ENCODE data around the gene TM2D1.

TM2D1 gene

GRCh38 chr1:61743716-61744580 lies 19.0 kb upstream of the TM2D1 start:
- no peak for DNase-seq
- peak overlapping the region; percentile 72 to 92 for H3K4me3 ChIP-seq
- peak overlapping the region; percentile 94 to 99 for H3K27ac ChIP-seq
- H3K9me3 ChIP-seq: no peaks in the 10 kb centered on the region
- H3K36me3 ChIP-seq: no peaks in the 10 kb centered on the region
- TF ChIP-seq CTCF (IDR thresholded peaks at IDR 0.05): no peak
- H3K4me1 ChIP-seq: peaks cover 0 to 35% (median 14%) of the 10 kb centered on the region in 4 donors
- no peaks in the 10 kb centered on the region for H3K27me3 ChIP-seq
- intact Hi-C loops (cut with DNase I; ENCODE audit: low total_unique reads): loop anchor here (5.0 to 10.0 kb wide), 2 partner anchors 111 to 692 kb away; no protein-coding TSS in a partner anchor

- no peak for TF ChIP-seq CTCF (IDR thresholded peaks at IDR 0.05)
- no peaks in the 10 kb centered on the region for H3K27me3 ChIP-seq
- no peak for DNase-seq
- no peaks in the 10 kb centered on the region for H3K36me3 ChIP-seq
- peaks cover 0 to 35% (median 14%) of the 10 kb centered on the region in 4 donors for H3K4me1 ChIP-seq
- peak overlapping the region; percentile 72 to 92 for H3K4me3 ChIP-seq
- H3K27ac ChIP-seq: peak overlapping the region; percentile 94 to 99
- intact Hi-C loops (cut with DNase I; ENCODE audit: low total_unique reads): loop anchor here (5.0 to 10.0 kb wide), 2 partner anchors 111 to 691 kb away; no protein-coding TSS in a partner anchor
- no peaks in the 10 kb centered on the region for H3K9me3 ChIP-seq
Observed at GRCh38 chr1:61743431-61743705, 18.4 kb upstream of the TM2D1 start.

- Histone ChIP-seq H3K27ac (peak overlapping the region; percentile 94 to 99), H3K4me3 (peak overlapping the region; percentile 72 to 92), H3K9me3 (no peaks in the 10 kb centered on the region), H3K36me3 (no peaks in the 10 kb centered on the region), H3K4me1 (peaks cover 0 to 35% (median 14%) of the 10 kb centered on the region in 4 donors), H3K27me3 (no peaks in the 10 kb centered on the region)
- no peak for TF ChIP-seq CTCF (IDR thresholded peaks at IDR 0.05)
- intact Hi-C loops (cut with DNase I; ENCODE audit: low total_unique reads): loop anchor here (5.0 to 10.0 kb wide), 2 partner anchors 112 to 691 kb away; no protein-coding TSS in a partner anchor
- DNase-seq: peak; percentile 33 to 79
Observed at GRCh38 chr1:61742620-61743430, 17.9 kb upstream of the TM2D1 start.

DNA sequence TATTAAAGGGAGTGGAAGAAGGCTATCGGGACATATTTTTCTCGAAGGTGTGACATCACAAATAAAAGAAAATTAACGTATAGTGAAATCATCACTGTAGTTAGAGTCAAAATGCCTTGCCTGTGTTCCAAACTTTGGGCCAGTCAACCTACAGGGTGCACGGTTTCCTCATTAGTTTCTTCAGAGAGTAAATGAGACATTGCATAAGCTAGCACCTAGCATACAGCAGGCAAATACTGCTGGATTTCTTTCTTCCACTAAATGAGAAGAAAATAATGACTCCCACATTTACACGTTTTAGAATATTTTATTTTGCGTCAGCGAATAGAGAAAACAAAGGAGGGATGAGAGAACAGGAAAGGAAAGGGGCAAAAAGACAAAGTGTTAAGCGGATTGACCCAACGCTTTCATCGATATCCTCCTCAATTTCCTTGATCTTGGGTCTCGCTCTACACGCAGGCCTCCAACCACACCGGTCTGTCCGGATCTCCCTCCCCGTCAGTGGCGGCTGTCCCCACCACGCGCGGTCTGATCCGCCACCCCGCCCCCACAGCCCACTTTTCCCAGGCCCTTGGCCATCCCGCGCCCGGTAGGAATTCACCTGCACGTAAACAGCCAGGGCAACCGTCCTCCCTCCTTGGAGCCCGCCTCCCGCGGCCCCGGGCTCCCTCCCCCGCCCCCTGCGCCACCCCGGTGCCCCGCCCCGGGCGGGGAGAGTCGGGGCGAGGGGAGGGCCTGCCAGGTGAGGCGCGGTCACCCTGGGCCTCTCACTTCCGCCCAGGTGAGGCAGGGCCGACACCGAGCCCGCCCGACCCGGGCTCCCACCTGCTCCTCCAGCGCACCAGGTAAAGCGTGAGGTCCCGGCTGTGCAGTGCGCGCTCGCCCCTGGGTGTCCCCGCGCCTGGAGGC lies 17.0 kb upstream of the TM2D1 start, which contains the start of gene PATJ:
Gene PATJ (plus strand): TSS at position 770 of the 909 bp plus-strand sequence. CDS start 20,413 bp downstream, outside the sequence.
- no peak for TF ChIP-seq CTCF (IDR thresholded peaks at IDR 0.05)
- peak; percentile 46 to 77 for DNase-seq
- intact Hi-C loops (cut with DNase I; ENCODE audit: low total_unique reads): loop anchor here (5.0 to 10.0 kb wide), 2 partner anchors 113 to 690 kb away; no protein-coding TSS in a partner anchor

More for the DNA sequence above, 17.0 kb upstream of the TM2D1 start, which contains the start of gene PATJ:
- no peaks in the 10 kb centered on the region for H3K36me3 ChIP-seq
- no peaks in the 10 kb centered on the region for H3K9me3 ChIP-seq
- peak within 1 kb of the TSS; percentile 94 to 99 for H3K27ac ChIP-seq
- H3K4me1 ChIP-seq: peaks cover 0 to 26% (median 10%) of the 10 kb centered on the region in 4 donors
- no peaks in the 10 kb centered on the region for H3K27me3 ChIP-seq
- peak within 1 kb of the TSS; percentile 72 to 92 for H3K4me3 ChIP-seq
